ENCODE data around the gene ZNF208.
"Not testable (repeated sequence)": the region's sequence is repeated elsewhere in the genome, so short reads cannot be mapped to it uniquely, and the experiment has no call there.

The ZNF208 gene

GRCh38 chr19:22010437-22011143 lies at the start of gene ZNF208:
ZNF208 (minus strand) TSS chr19:22010943; CDS start chr19:22010794, 149 bp downstream.
- not testable (repeated sequence) for DNase-seq (ENCODE audit: low read depth in 2 of 2, low spot score in 1 of 2)

GRCh38 chr19:22052644-22053013 lies 41.9 kb upstream of the ZNF208 start:
- no peak for DNase-seq (ENCODE audit: low read depth in 2 of 2, low spot score in 1 of 2)

- not testable (repeated sequence) for DNase-seq (ENCODE audit: low read depth in 2 of 2, low spot score in 1 of 2)
Measured at GRCh38 chr19:22041151-22041550, 30.4 kb upstream of the ZNF208 start.

GRCh38 chr19:22030680-22031079 lies 19.9 kb upstream of the ZNF208 start:
- no peak for DNase-seq (ENCODE audit: low read depth in 2 of 2, low spot score in 1 of 2)

- no peak for DNase-seq (ENCODE audit: low read depth in 2 of 2, low spot score in 1 of 2)
Measured at GRCh38 chr19:22026687-22027086, 15.9 kb upstream of the ZNF208 start.

- DNase-seq (ENCODE audit: low read depth in 2 of 2, low spot score in 1 of 2), result not testable (repeated sequence)
Measured at GRCh38 chr19:22025539-22025938, 14.8 kb upstream of the ZNF208 start.

- no peak for DNase-seq (ENCODE audit: low read depth in 2 of 2, low spot score in 1 of 2)
Measured at GRCh38 chr19:21970466-21970865, 40.3 kb downstream of the ZNF208 start.

GRCh38 chr19:21947775-21948174 lies 63.0 kb downstream of the ZNF208 start:
- DNase-seq (ENCODE audit: low read depth in 2 of 2, low spot score in 1 of 2), result no peak

GRCh38 chr19:21940684-21941083 lies 70.1 kb downstream of the ZNF208 start:
- DNase-seq (ENCODE audit: low read depth in 2 of 2, low spot score in 1 of 2), result no peak

- DNase-seq (ENCODE audit: low read depth in 2 of 2, low spot score in 1 of 2), result no peak
Measured at GRCh38 chr19:21934593-21934992, 76.2 kb downstream of the ZNF208 start.

GRCh38 chr19:21934131-21934530 lies 76.6 kb downstream of the ZNF208 start:
- no peak for DNase-seq (ENCODE audit: low read depth in 2 of 2, low spot score in 1 of 2)

- no peak for DNase-seq (ENCODE audit: low read depth in 2 of 2, low spot score in 1 of 2)
Measured at GRCh38 chr19:21922276-21922675, 88.5 kb downstream of the ZNF208 start.

GRCh38 chr19:21921691-21922180 lies 89.0 kb downstream of the ZNF208 start:
- DNase-seq (ENCODE audit: low read depth in 2 of 2, low spot score in 1 of 2), result no peak

- DNase-seq (ENCODE audit: low read depth in 2 of 2, low spot score in 1 of 2), result no peak
Measured at GRCh38 chr19:21915411-21915810, 95.3 kb downstream of the ZNF208 start.

GRCh38 chr19:21912654-21913053 lies 98.1 kb downstream of the ZNF208 start:
- no peak for DNase-seq (ENCODE audit: low read depth in 2 of 2, low spot score in 1 of 2)

GRCh38 chr19:21910318-21910717 lies 100.4 kb downstream of the ZNF208 start:
- no peak for DNase-seq (ENCODE audit: low read depth in 2 of 2, low spot score in 1 of 2)

GRCh38 chr19:21908066-21908465 lies 102.7 kb downstream of the ZNF208 start:
- no peak for DNase-seq (ENCODE audit: low read depth in 2 of 2, low spot score in 1 of 2)

- DNase-seq (ENCODE audit: low read depth in 2 of 2, low spot score in 1 of 2), result no peak
Measured at GRCh38 chr19:21907516-21907915, 103.2 kb downstream of the ZNF208 start.

GRCh38 chr19:21902571-21902970 lies 108.2 kb downstream of the ZNF208 start:
- no peak for DNase-seq (ENCODE audit: low read depth in 2 of 2, low spot score in 1 of 2)

GRCh38 chr19:21901861-21902260 lies 108.9 kb downstream of the ZNF208 start:
- DNase-seq (ENCODE audit: low read depth in 2 of 2, low spot score in 1 of 2), result no peak

GRCh38 chr19:21900401-21900800 lies 110.3 kb downstream of the ZNF208 start:
- DNase-seq (ENCODE audit: low read depth in 2 of 2, low spot score in 1 of 2), result no peak

- DNase-seq (ENCODE audit: low read depth in 2 of 2, low spot score in 1 of 2), result no peak
Measured at GRCh38 chr19:21891086-21891485, 119.7 kb downstream of the ZNF208 start.

- DNase-seq (ENCODE audit: low read depth in 2 of 2, low spot score in 1 of 2), result not testable (repeated sequence)
Measured at GRCh38 chr19:21890017-21890416, 120.7 kb downstream of the ZNF208 start.

Measured in stimulated activated CD8-positive, alpha-beta memory T cell treated with anti-CD3 and anti-CD28 coated beads, Interleukin-4, amount 100 ng/mL, for 4 hours (primary cell).